COLO668 (cell line): Measurements from ENCODE around the gene PLEKHA4.
"Not testable (repeated sequence)": the region's sequence is repeated elsewhere in the genome, so short reads cannot be mapped to it uniquely, and the experiment has no call there.

Experiments used
- DNase-seq: peaks from one replicate; lab custom pipeline; 2025; ENCODE audit not compliant: unreplicated experiment; lab: John Stamatoyannopoulos, UW

The PLEKHA4 gene

DNA sequence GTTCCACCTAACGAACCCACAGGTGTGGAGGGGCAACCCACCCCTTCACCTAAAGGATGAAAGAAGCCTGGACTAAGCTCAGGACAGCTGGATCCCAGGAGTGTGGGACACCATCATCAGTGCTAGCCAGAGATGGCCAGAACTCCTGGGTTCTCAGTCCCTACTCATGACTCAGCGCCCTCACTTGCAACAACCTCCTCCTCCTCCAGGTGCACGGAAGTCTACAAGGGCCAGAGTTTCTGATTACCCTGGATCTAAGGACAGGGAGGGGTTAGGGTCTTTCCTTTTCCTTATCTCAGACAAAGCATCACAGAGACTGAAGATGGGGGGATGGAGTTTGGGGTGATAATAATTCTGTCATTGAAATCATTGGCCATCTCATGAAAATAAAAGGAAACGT, 22.1 kb upstream of the PLEKHA4 start:
- no peak for DNase-seq

DNA sequence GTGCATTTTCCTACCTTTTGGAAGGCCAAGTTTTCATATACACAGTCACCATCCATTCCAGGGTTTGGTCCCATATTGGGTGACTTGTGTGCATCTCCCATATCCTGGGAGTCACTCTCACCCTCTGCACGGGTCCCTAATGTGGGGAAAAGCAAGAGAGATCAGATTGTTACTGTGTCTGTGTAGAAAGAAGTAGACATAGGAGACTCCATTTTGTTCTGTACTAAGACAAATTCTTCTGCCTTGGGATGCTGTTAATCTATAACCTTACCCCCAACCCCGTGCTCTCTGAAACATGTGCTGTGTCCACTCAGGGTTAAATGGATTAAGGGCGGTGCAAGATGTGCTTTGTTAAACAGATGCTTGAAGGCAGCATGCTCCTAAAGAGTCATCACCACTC, 21.1 kb upstream of the PLEKHA4 start:
- DNase-seq: not testable (repeated sequence)

DNA sequence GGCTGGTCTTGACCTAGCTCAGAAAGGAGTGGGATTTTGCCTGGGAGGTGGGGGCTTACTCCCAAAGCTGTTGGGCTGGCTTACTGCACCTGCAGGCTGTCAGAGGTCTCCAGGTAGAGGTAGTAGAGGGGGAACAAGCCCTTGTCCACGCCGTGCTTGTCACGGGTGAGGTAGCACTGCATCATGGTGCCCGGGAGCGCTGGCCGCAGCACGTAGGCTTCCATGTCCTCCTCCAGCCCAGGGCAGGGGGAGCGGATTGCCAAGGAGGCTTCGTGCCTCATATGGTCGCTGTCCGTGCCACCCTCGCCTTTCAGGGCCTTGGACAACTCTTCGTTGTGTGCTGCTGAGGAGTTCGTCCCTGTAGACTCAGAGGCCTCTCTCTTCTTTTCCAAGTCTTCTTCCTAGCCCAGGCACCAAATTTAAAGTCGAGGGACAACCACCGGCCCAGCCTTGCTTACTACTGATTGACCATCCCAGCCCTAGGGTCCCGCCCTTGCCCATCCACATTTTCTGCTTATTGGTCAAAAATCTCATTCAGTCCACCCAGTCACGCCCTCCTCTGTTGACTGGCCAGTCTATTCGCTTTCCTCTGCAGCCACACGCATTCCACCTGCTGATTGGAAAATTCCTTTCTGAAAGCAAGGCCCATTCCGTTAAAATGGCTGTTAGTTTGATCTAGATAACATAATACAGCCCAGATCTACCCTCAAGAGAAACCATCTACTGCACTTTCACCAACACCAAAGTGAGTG, 19.6 kb upstream of the PLEKHA4 start:
- no peak for DNase-seq

DNA sequence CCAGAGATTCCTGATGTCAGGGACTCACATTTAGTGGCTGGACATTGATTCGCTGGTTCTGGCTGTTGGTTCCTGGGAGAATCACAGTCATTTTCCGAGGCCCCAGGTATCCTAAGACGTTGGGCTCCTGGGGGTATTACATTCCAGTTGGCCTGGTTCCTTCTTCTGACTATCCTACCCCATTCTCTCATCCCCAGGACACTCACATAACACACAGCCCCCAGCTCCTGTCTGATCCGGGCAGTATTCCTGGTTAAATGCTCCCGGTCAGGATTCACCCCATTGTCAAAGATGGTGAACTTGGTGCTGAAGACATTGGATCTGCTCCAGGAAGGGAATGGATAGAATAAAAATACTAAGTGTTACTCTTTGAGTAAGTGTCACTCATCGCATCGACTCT, 15.3 kb upstream of the PLEKHA4 start:
- no peak for DNase-seq

DNA sequence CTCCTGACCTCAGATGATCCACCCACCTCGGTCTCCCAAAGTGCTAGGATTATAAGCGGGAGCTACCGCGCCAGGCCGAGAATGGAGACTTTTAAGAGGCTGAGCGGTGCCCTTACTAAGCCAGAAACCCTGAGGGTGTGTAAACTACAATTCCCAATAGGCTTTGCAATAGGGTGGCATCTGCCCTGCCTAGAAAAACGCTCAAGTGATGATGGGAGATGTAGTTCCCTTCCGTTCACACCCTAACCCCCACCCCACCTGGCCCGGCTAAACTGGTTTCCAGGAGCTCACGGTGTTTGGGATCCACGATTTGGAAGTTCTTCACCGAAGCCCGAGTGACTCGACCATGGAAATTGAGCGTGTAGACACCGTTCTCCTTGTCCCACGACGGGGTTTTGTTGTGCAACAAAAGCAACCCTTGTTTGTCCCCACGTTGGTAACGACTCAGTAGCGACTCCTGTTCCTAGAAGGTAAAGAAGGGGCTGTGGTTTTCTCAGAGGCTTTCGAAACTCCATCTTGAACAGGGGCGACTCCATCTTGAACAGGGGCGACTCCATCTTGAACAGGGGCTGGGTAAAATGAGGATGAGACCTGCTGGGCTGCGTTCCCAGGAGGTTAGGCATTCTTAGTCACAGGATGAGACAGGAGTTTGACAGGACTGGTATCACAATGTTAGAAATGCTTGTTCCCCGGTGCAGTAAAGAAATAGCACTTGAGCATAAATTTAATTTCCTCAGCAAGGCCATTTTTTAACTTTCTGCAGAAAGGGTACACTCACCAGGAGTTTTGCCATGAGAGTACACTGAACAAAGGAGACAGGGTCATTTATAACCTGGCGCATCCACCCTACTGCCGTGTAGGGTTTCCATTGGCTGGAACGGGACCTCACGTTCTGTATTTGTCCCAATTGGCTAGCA, 13.6 kb upstream of the PLEKHA4 start:
- no peak for DNase-seq

DNA sequence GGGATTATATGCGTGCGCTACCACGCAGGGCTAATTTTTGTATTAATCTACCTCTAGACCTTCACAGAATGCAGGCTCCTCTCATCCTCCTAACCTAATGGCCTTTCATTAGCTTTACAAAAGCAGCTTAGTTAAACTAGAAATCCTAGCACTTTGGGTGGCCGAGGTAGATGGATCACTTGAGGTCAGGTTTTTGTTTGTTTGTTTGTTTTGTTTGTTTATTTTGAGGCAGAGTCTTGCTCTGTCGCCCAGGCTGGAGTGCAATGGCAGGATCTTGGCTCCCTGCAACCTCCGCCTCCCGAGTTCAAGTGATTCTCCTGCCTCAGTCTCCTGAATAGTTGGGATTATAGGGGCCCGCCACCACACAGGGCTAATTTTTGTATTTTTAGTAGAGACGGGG, 11.3 kb upstream of the PLEKHA4 start:
- not testable (repeated sequence) for DNase-seq

DNA sequence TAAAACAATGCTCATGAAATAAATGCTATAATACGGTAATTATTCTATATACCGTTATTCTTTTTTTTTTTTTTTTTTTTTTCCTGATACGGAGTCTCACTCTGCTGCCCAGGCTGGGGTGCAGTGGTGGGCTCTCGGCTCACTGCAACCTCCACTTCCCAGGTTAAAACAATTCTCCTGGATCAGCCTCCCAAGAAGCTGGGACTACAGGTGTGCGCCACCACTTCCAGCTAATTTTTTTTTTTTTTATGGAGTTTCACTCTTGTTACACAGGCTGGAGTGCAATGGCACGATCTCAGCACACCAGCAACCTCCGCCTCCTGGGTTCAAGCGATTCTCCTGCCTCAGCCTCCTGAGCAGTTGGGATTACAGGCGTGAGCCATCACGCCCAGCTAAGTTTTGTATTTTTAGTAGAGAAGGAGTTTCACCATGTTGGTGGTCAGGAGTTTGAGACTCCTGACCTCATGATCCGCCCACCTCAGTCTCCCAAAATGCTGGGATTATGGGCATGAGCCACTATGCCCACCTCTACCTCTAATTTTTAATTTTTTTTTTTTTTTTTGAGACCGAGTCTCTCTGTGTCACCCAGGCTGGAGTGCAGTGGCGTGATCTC, 10.7 kb upstream of the PLEKHA4 start:
- DNase-seq: no peak

DNA sequence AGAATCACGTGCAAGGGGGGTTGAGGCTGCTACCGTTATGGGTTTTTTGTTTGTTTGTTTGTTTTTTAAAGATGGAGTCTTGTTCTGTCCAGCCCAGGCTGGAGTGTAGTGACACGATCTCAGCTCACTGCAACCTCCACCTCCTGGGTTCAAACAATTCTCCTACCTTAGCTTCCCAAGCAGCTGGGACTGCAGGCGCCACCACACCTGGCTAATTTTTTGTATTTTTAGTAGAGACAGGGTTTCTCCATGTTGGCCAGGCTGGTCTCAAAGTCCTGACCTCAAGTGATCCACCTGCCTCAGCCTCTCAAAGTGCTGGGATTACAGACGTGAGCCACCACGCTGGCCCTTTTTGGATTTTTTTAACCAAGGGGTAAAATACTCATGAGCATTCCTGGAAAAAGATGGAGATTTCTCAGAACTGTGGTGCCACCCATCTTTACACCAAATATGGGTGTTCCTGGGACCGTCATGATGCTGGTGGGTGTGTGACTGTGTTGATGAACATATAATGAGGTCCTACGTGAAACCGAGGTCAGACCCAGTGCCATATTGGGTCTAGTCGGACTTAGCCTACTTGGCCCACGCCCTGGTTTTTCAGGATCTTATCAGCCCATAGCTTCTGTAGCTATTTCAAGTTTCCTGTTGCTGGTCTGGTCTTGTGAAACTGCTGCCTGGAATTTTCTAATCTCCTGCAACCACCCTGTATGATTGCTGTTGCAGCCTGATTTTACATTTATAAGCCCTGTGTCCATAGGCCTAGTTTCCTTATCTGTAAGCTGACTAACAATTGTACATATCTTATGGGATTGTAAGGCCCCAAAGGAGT, 10.0 kb upstream of the PLEKHA4 start:
- DNase-seq: no peak

DNA sequence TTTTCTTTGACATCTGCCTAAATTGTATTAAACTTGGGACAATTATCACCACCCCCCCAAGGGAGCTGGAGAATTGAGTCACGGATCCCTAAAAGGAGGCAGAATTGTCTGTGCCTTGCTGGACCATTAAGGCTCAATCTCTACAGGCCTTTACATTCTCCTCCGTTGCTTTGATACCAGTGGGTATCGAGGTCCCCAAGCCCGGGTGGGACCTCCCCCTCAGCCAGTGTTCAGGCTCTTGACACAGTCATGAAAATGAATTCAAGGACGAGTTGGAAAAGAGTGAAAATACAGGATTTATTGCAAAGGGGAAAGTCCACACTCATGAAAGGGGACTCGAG, 9.4 kb upstream of the PLEKHA4 start:
- no peak for DNase-seq

DNA sequence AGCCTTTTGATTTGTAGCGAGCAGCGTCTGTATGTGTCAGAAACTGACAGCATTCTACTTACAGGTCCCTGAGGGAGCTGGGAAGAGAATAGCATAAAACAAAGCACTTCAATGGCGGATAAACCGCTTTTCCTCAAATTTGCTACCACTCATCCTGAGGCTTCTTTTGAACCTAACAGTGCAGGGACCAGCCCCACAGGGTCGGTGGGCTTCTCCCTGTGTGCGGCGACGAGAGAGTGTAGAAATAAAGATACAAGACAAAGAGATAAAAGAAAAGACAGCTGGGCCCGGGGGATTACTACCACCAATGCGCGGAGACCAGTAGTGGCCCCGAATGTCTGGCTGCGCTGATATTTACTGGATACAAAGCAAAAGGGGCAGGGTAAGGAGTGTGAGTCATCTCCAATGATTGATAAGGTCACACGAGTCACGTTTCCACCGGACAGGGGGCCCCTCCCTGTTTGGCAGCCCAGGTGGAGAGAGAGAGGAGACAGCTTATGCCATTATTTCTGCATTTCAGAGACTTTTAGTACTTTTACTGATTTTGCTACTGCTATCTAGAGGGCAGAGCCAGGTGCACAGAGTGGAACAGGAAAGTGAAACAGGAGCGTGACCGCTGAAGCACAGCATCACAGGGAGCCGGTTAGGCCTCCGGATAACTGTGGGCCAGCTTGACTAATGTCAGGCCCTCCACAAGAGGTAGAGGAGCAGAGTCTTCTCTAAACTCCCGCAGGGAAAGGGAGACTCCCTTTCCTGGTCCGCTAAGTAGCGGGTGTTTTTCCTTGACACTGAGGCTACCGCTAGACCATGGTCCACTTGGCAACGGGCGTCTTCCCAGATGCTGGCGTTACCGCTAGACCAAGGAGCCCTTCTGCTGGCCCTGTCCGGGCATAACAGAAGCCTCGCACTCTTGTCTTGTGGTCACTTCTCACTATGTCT, 7.9 kb upstream of the PLEKHA4 start:
- peak; percentile 5 for DNase-seq

DNA sequence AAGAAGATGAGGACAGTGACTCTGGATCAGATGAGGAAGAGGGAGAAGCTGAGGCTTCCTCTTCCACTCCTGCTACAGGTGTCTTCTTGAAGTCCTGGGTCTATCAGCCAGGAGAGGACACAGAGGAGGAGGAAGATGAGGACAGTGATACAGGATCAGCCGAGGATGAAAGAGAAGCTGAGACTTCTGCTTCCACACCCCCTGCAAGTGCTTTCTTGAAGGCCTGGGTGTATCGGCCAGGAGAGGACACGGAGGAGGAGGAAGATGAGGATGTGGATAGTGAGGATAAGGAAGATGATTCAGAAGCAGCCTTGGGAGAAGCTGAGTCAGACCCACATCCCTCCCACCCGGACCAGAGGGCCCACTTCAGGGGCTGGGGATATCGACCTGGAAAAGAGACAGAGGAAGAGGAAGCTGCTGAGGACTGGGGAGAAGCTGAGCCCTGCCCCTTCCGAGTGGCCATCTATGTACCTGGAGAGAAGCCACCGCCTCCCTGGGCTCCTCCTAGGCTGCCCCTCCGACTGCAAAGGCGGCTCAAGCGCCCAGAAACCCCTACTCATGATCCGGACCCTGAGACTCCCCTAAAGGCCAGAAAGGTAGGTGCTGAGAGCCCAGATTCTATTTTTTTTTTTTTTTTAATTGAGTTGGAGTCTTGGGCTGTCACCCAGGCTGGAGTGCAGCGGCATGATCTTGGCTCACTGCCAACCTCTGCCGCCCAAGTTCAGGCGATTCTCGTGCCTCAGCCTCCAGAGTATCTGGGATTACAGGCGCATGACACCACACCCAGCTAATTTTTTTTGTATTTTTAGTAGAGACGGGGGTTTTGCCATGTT, 6.1 kb upstream of the PLEKHA4 start:
- peak; percentile 42 for DNase-seq

DNA sequence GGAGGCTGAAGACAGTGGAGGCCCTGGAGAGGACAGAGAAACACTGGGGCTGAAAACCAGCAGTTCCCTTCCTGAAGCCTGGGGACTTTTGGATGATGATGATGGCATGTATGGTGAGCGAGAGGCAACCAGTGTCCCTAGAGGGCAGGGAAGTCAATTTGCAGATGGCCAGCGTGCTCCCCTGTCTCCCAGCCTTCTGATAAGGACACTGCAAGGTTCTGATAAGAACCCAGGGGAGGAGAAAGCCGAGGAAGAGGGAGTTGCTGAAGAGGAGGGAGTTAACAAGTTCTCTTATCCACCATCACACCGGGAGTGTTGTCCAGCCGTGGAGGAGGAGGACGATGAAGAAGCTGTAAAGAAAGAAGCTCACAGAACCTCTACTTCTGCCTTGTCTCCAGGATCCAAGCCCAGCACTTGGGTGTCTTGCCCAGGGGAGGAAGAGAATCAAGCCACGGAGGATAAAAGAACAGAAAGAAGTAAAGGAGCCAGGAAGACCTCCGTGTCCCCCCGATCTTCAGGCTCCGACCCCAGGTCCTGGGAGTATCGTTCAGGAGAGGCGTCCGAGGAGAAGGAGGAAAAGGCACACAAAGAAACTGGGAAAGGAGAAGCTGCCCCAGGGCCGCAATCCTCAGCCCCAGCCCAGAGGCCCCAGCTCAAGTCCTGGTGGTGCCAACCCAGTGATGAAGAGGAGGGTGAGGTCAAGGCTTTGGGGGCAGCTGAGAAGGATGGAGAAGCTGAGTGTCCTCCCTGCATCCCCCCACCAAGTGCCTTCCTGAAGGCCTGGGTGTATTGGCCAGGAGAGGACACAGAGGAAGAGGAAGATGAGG, 5.3 kb upstream of the PLEKHA4 start:
- DNase-seq: no peak

DNA sequence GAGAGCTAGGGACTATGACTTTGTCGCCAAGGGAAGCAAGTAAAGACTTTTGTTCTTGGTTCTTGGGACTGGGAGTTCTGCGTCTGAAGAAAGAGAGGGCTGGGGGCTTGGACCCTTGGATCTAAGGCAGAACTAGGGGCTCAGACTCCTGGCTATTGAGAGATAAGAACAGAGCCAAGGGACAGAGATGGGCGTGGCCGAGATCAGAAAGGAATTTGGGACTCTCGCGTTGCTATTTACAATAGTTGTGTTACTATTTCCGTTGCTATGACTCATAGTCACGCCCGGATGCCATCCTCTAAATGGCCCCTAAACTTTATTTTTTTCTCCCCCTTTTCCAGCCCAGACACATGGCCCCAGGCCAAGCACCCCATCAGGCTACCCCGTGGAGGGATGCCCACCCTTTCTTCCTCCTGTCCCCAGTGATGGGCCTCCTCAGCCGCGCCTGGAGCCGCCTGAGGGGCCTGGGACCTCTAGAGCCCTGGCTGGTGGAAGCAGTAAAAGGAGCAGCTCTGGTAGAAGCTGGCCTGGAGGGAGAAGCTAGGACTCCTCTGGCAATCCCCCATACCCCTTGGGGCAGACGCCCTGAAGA, 4.6 kb upstream of the PLEKHA4 start:
- DNase-seq: peak; percentile 83

DNA sequence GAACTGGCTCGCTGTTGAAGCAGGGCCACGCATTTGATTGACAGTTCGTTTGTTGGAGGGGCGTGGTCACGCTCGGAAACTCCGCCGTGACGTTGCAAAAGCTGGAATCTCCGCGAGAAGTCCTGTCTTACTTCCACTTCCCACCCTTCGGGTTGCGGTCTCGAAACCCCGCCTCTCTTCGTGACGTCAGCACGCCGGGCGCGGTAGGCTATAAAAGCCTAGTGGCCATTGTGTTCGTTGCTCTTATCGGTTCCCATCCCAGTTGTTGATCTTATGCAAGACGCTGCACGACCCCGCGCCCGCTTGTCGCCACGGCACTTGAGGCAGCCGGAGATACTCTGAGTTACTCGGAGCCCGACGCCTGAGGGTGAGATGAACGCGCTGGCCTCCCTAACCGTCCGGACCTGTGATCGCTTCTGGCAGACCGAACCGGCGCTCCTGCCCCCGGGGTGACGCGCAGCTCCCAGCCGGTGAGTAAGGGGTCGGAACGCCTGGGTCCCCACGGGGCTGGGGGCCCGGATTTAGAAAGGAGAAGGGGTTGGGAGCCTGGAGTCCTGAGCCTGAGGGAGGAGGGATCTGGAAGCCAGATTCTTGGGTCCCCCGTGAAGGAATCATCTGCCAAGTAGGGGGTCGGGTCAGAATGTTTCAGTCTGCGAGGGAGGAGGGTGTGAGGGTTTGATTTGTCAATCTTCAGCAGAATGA, 3.9 kb upstream of the PLEKHA4 start, which contains the start of gene PPP1R15A:
Gene PPP1R15A, plus strand, starts transcription at position 240 of the 702 bp plus-strand sequence. CDS start 813 bp downstream, outside the sequence.
- peak; percentile 94 for DNase-seq

DNA sequence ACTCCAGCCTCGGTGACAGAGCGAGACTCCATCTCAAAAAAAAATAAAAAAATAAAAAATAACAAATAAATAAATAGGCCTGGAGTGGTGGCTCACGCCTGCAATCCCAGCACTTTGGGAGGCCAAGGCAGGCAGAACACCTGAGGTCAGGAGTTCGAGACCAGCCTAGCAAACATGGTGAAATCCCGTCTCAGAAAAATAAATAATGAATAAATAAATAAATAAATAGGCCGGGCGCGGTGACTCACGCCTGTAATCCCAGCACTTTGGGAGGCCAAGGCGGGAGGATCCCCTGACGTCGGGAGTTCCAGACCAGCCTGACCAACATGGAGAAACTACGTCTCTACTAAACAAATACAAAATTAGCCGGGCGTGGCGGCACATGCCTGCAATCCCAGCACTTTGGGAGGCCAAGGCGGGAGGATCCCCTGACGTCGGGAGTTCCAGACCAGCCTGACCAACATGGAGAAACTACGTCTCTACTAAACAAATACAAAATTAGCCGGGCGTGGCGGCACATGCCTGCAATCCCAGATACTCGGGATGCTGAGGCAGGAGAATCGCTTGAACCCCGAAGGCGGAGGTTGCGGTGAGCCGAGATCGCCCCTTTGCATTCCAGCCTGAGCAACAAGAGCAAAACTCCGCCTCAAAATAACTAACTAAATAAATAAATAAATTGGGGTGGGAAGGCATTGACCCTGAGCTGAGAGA, 3.2 kb upstream of the PLEKHA4 start:
- DNase-seq: not testable (repeated sequence)

DNA sequence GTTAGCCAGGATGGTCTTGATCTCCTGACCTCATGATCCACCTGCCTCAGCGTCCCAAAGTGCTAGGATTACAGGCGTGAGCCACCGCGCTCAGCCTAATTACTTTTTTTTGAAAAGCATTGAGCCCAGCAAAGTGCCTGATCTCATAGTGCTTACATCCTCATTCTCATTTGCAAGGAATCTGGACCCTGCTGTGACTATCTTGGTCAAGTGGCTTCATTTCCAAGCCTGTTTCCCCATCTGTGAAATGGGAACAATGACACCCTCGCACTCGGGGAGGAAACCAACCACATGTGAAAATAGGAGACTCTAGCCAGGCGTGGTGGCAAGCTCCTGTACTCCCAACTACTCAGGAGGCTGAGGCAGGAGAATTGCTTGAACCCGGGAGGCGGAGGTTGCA, 1.6 kb upstream of the PLEKHA4 start:
- no peak for DNase-seq
